Upper lobe of left lung (tissue), 4 donors: Measurements from ENCODE around the gene ZNF423.

ENCODE experiments used
- EP300 ChIP-seq, 4 donors: sonication (generic); formaldehyde crosslinking; IDR thresholded peaks; one replicate each; pipeline ENCODE4 v1.5.1; 2017; ENCODE audit warnings: antibody characterized with exemption in 4 of 4, control low read depth in 2 of 4
- POLR2A ChIP-seq, 4 donors: fragments of 450-650 bp; IDR thresholded peaks; one replicate each; pipeline ENCODE4 v1.5.1; 2016 to 2017; ENCODE audit warnings: antibody characterized with exemption in 4 of 4, mild to moderate bottlenecking in 2 of 4
- POLR2AphosphoS5 ChIP-seq, 2 donors: sonication (generic); formaldehyde crosslinking; IDR thresholded peaks; one replicate each; pipeline ENCODE4 v1.5.1; 2017; ENCODE audit warnings: antibody characterized with exemption in 2 of 2
- TF ChIP-seq, protein P1 (sequence below), 6 experiments: fragments of 450-650 bp in 4 of 6; fragments of 200-600 bp in 2 of 6; sonication (generic) in 2 of 6; IDR thresholded peaks; one replicate each; pipeline ENCODE4 v1.5.1; 2016 to 2019; ENCODE audit warnings: antibody characterized with exemption in 6 of 6

- TF ChIP-seq, protein P1, sequence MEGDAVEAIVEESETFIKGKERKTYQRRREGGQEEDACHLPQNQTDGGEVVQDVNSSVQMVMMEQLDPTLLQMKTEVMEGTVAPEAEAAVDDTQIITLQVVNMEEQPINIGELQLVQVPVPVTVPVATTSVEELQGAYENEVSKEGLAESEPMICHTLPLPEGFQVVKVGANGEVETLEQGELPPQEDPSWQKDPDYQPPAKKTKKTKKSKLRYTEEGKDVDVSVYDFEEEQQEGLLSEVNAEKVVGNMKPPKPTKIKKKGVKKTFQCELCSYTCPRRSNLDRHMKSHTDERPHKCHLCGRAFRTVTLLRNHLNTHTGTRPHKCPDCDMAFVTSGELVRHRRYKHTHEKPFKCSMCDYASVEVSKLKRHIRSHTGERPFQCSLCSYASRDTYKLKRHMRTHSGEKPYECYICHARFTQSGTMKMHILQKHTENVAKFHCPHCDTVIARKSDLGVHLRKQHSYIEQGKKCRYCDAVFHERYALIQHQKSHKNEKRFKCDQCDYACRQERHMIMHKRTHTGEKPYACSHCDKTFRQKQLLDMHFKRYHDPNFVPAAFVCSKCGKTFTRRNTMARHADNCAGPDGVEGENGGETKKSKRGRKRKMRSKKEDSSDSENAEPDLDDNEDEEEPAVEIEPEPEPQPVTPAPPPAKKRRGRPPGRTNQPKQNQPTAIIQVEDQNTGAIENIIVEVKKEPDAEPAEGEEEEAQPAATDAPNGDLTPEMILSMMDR (IDR thresholded peaks at IDR 0.05): no peak
- TF ChIP-seq POLR2A (IDR thresholded peaks at IDR 0.05) (no peak), EP300 (IDR thresholded peaks at IDR 0.05) (no peak), POLR2AphosphoS5 (IDR thresholded peaks at IDR 0.05) (no peak)
Observed at GRCh38 chr16:49602976-49603310, 253.0 kb downstream of the ZNF423 start.
